ENCODE results near the gene PPFIBP1. TPM values are rescaled to one million over a fixed set of nuclear protein-coding genes. Genes with fewer than 3 reads are reported as not detected.
"Not testable (repeated sequence)": the region's sequence is repeated elsewhere in the genome, so short reads cannot be mapped to it uniquely, and the experiment has no call there.

Gene PPFIBP1
- total RNA-seq, 2 experiments from 2014 or later, result 14.9 to 15.6 TPM

DNA sequence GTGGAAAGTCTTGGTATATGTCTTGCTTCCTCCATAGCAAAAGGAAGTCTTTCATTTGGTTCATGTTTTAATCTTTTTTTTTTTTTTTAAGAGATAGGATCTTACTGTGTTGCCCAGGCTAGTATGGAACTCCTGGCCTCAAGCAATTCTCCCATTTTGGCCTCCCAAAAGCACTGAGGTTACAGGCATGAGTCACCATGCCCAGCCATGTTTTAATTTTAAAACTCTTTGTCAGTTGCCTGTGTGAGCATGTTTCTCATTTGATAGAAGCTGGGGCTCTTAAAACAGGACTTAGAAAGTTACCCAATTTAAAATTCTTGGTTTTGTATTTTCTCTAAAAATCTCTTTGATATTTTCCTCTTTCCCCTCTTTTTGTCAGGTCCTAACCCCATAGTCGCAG is 127.2 kb downstream of the PPFIBP1 start:
- H3K4me3 Mint-ChIP-seq, result no peak overlapping the region
- no peak for ATAC-seq
- H3K4me1 Mint-ChIP-seq, result peaks cover 2% of the 10 kb centered on the region
- no peak overlapping the region for H3K27ac Mint-ChIP-seq
- no peaks in the 10 kb centered on the region for H3K27me3 Mint-ChIP-seq
- no peaks in the 10 kb centered on the region for H3K9me3 Mint-ChIP-seq (ENCODE audit: low read depth)
- POLR2A ChIA-PET, result no interaction called here
- no peak for DNase-seq
- CTCF ChIA-PET, result no interaction called here
- H3K36me3 Mint-ChIP-seq (ENCODE audit: low read depth), result no peaks in the 10 kb centered on the region
- intact Hi-C loops (cut with DNase I, micrococcal nuclease), result loop anchor here (1.0 to 5.0 kb wide), 3 partner anchors 216 to 318 kb away; no protein-coding TSS in a partner anchor

DNA sequence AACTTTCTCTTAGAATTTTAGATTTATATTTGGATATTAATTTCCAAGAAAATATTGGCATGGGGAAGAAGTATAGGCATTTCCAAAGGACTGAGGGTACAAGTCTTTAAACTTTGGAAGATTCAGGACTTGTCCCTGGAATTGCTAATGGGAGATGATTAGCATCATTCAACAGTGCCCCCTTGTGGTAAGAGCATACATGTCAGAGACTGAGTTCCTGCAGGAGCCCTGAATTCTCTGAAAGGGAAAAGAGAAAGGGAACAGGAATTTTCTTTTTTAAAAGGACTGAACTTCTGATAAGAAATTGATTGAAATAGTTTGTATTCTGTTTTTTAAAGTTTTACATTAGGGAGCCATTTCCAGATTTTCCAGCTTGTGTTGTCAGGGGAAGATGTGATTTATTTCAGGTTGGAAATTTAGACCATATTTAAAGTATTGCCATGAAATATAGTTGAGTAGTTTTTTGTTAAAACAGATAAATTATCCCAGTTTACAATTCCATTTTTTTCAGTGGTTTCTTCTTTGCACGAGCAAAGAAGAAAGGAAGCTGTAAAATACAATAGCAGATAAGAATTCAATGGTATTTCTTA is 128.3 kb downstream of the PPFIBP1 start:
- CTCF ChIA-PET, result interaction anchor here (0.5 to 1.9 kb wide), 20 partner anchors 10 to 267 kb away, joined by 3 to 26 read pairs (median 4); partner anchors contain the start of gene PPFIBP1
- H3K9me3 Mint-ChIP-seq (ENCODE audit: low read depth), result no peaks in the 10 kb centered on the region
- POLR2A ChIA-PET, result no interaction called here
- no peak overlapping the region for H3K4me3 Mint-ChIP-seq
- DNase-seq (peak; percentile 37), ATAC-seq (no peak)
- H3K4me1 Mint-ChIP-seq, result peaks cover 2% of the 10 kb centered on the region
- intact Hi-C loops (cut with DNase I, micrococcal nuclease), result loop anchor here (1.0 to 5.0 kb wide), 3 partner anchors 51 to 230 kb away; no protein-coding TSS in a partner anchor
- no peak overlapping the region for H3K27ac Mint-ChIP-seq
- H3K36me3 Mint-ChIP-seq (ENCODE audit: low read depth), result no peaks in the 10 kb centered on the region
- H3K27me3 Mint-ChIP-seq, result no peaks in the 10 kb centered on the region

DNA sequence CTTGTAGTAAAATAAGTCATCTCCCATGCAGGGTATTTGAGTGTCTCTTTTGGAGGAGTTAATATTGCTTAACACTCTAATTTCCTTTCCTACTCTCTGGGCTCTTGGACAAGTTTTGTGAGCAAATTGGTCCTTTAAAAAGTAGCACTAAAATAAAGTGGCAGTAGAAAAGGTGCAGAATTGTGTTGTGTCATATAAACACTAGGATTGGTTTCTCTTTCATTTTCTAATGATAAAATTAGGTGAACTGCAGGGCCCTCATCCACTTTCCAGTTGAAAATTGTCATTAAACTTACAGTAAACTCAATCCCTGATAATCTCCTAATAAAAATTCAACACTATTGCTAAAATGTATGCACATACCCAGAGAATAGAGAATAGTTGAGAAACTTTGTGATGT is 129.7 kb downstream of the PPFIBP1 start:
- H3K36me3 Mint-ChIP-seq (ENCODE audit: low read depth), result no peaks in the 10 kb centered on the region
- CTCF ChIA-PET, result interaction anchor here (0.6 to 1.9 kb wide), 9 partner anchors 9 to 271 kb away, joined by 3 to 26 read pairs (median 4); partner anchors contain the start of gene PPFIBP1
- POLR2A ChIA-PET, result no interaction called here
- no peaks in the 10 kb centered on the region for H3K27me3 Mint-ChIP-seq
- no peak overlapping the region for H3K4me3 Mint-ChIP-seq
- DNase-seq, result no peak
- intact Hi-C loops (cut with DNase I, micrococcal nuclease), result loop anchor here (2.0 to 5.0 kb wide), 2 partner anchors 49 to 231 kb away; no protein-coding TSS in a partner anchor
- H3K4me1 Mint-ChIP-seq, result peaks cover 2% of the 10 kb centered on the region
- no peak for ATAC-seq
- H3K9me3 Mint-ChIP-seq (ENCODE audit: low read depth), result no peaks in the 10 kb centered on the region
- H3K27ac Mint-ChIP-seq, result no peak overlapping the region

DNA sequence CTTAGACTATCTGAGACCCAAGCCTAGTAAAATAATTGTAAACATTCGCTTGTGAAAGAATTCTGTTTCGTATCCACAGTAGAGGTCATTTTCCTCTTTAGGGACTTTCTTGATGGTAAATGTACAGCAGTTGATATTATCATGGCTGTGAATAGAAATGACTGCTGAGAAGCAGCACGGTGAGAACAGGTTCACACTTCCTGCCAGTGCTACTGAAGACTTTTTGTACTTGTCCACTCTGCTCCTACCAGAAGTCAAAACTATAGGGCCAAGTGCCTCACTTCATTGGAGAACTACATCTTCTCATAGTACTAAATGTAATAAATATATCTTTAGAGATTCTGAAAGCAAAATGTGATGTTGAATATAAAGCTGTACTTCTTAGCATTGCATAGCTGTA is 131.5 kb downstream of the PPFIBP1 start:
- H3K36me3 Mint-ChIP-seq (ENCODE audit: low read depth); ATAC-seq; H3K4me3 Mint-ChIP-seq; H3K9me3 Mint-ChIP-seq (ENCODE audit: low read depth); POLR2A ChIA-PET; intact Hi-C loops (cut with DNase I, micrococcal nuclease); H3K27me3 Mint-ChIP-seq; H3K27ac Mint-ChIP-seq; CTCF ChIA-PET; H3K4me1 Mint-ChIP-seq; DNase-seq: not testable (repeated sequence)

DNA sequence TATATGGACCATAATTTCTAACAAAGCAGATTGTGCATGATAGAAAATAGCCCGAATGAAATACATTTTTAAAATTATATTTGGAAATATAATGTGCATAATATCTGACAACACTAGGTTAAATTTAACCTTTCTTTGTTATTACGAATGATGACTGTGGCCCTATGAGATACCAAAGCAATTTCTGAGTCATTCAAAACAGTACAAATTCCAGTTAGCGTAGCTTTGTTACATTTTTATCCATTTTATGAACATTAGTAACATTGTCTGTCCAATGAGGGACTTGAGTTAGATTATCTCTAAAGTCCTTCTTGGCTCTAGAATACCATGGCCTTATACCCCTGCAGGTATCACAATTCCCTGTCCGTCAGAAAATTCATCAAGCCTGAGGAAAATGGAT is 133.3 kb downstream of the PPFIBP1 start:
- Mint-ChIP-seq H3K9me3 (ENCODE audit: low read depth) (no peaks in the 10 kb centered on the region), H3K4me1 (peaks cover 2% of the 10 kb centered on the region), H3K4me3 (no peak overlapping the region), H3K27ac (no peak overlapping the region), H3K36me3 (ENCODE audit: low read depth) (no peaks in the 10 kb centered on the region), H3K27me3 (no peaks in the 10 kb centered on the region)
- intact Hi-C loops (cut with DNase I, micrococcal nuclease), result no loop called here
- ChIA-PET CTCF (no interaction called here), POLR2A (no interaction called here)
- ATAC-seq (no peak), DNase-seq (no peak)

DNA sequence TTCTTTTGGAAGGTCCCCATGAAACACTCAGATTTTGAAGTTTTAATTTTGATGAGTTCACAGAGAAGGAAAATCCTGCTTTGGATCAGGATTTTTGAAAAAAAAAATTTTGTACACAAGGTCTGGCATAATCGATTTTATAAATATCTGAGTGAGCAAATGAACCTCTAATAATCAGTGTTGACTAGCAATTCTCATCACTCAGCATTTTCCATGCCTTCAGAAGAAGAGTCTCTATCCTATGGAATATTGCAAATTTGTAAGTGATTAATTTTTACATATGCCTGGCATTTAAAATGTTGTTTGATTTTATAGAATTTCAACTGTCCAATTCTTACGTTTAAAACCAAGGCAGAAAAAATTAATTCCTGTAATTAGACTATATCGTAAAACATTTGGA is 141.7 kb downstream of the PPFIBP1 start:
- DNase-seq (no peak), ATAC-seq (no peak)
- ChIA-PET CTCF (interaction anchor here (0.8 kb wide), 1 partner anchor 125 kb away, joined by 3 read pairs; no protein-coding TSS in a partner anchor), POLR2A (no interaction called here)
- intact Hi-C loops (cut with DNase I, micrococcal nuclease), result no loop called here
- no peaks in the 10 kb centered on the region for H3K27me3 Mint-ChIP-seq
- no peak overlapping the region for H3K27ac Mint-ChIP-seq
- no peaks in the 10 kb centered on the region for H3K36me3 Mint-ChIP-seq (ENCODE audit: low read depth)
- no peak overlapping the region for H3K4me3 Mint-ChIP-seq
- H3K9me3 Mint-ChIP-seq (ENCODE audit: low read depth), result no peaks in the 10 kb centered on the region
- H3K4me1 Mint-ChIP-seq, result no peaks in the 10 kb centered on the region

DNA sequence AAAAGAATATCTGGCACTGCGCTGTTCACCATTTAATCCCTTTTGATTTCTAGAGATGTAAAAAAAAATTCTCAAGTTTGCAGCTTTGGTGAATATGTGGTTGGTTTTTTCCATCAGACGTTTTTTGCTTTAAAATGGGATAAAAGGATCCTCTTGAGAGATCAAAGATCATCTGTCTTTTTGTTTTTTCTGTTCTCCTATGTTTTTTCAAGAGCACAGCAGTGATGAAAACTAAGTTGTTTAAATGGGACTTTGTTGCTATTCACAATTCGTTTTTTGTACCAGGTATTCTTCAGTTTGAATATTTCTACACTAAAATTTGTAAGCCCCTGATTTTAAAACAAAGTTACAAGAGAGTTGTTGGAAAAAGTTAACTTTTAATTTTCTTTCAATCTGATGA is 142.5 kb downstream of the PPFIBP1 start:
- CTCF ChIA-PET, result interaction anchor here (0.8 to 2.1 kb wide), 2 partner anchors 14 to 126 kb away, joined by 3 to 8 read pairs; no protein-coding TSS in a partner anchor
- intact Hi-C loops (cut with DNase I, micrococcal nuclease), result no loop called here
- Mint-ChIP-seq H3K36me3 (ENCODE audit: low read depth) (no peaks in the 10 kb centered on the region), H3K9me3 (ENCODE audit: low read depth) (no peaks in the 10 kb centered on the region), H3K27ac (no peak overlapping the region), H3K4me1 (no peaks in the 10 kb centered on the region), H3K4me3 (no peak overlapping the region), H3K27me3 (no peaks in the 10 kb centered on the region)
- DNase-seq (no peak), ATAC-seq (no peak)
- POLR2A ChIA-PET, result no interaction called here

DNA sequence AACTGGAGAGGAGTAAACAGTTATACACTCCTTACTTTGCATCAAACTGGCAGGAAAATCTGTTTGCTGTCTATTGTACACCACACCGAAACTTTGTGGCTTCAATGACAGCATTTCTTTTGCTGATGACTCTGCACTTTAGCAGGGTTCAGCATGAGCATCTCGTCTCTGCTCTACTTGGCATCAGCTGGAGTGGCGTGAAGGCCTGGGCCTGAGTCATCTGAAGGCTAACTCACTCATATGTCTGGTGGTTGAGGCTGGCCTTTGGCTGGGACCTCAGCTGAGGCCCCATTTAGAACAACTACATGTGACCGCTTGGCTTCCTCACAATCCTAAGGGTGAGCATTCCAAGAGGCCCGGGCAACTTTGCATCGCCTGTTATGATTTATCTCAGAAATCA is 143.5 kb downstream of the PPFIBP1 start:
- DNase-seq (peak; percentile 18), ATAC-seq (peak; percentile 66)
- no peak overlapping the region for H3K4me3 Mint-ChIP-seq

DNA sequence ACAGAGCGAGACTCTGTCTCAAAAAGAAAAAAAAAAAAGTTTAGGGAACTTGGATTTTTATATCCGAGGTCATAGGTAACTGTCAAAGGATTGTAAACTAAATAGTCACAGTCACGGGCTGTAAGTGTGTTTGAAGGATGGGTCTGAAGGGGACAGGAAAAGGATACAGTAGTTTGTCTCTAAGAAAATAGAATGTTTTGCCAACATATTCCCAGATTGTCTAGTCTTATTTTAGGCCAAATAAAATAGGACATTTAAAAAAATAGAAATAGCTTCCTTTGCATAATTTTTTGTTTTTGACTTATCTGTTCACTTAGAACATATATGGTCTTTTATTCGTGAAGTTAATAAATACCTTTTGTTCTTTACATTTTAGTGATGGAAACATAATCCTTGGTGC is 148.0 kb downstream of the PPFIBP1 start:
- POLR2A ChIA-PET, result no interaction called here
- Mint-ChIP-seq H3K9me3 (ENCODE audit: low read depth) (no peaks in the 10 kb centered on the region), H3K4me1 (no peaks in the 10 kb centered on the region), H3K36me3 (ENCODE audit: low read depth) (peaks cover 2% of the 10 kb centered on the region), H3K27me3 (no peaks in the 10 kb centered on the region), H3K4me3 (no peak overlapping the region), H3K27ac (no peak overlapping the region)
- ATAC-seq (no peak), DNase-seq (no peak)
- intact Hi-C loops (cut with DNase I, micrococcal nuclease), result no loop called here
- CTCF ChIA-PET, result interaction anchor here (0.6 to 0.7 kb wide), 2 partner anchors 204 to 1027 kb away, joined by 3 read pairs; no protein-coding TSS in a partner anchor

More for the DNA sequence above, 143.5 kb downstream of the PPFIBP1 start:
- intact Hi-C loops (cut with DNase I, micrococcal nuclease), result no loop called here
- H3K9me3 Mint-ChIP-seq (ENCODE audit: low read depth), result no peaks in the 10 kb centered on the region
- H3K4me1 Mint-ChIP-seq, result no peaks in the 10 kb centered on the region
- no peaks in the 10 kb centered on the region for H3K27me3 Mint-ChIP-seq
- no peaks in the 10 kb centered on the region for H3K36me3 Mint-ChIP-seq (ENCODE audit: low read depth)
- ChIA-PET POLR2A (no interaction called here), CTCF (interaction anchor here (0.6 to 2.1 kb wide), 2 partner anchors 15 to 68 kb away, joined by 3 to 8 read pairs; no protein-coding TSS in a partner anchor)
- H3K27ac Mint-ChIP-seq, result no peak overlapping the region

DNA sequence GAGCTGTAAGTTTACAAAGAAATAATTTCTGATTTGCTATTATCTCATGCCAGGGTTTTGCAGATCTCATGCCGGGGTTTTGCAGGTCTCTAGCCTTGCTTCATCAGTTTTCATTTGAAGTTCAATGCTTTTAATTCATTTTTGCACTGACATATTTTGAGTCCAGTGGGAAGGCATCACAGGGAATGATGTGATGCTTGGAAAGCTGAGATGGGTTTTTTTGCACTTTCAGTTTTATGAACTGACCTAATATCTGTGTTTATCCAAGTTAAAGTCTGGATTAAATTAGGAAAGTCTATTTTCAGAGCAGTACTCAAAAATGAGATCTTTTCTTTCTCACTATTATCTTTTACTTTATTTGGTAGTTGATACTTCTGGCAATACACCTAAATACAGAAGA is 148.6 kb downstream of the PPFIBP1 start:
- H3K27ac Mint-ChIP-seq, result no peak overlapping the region
- POLR2A ChIA-PET, result no interaction called here
- peaks cover 2% of the 10 kb centered on the region for H3K36me3 Mint-ChIP-seq (ENCODE audit: low read depth)
- DNase-seq (no peak), ATAC-seq (no peak)
- no peaks in the 10 kb centered on the region for H3K4me1 Mint-ChIP-seq
- CTCF ChIA-PET, result interaction anchor here (0.7 kb wide), 1 partner anchor 205 kb away, joined by 3 read pairs; no protein-coding TSS in a partner anchor
- no peaks in the 10 kb centered on the region for H3K9me3 Mint-ChIP-seq (ENCODE audit: low read depth)
- intact Hi-C loops (cut with DNase I, micrococcal nuclease), result no loop called here
- no peak overlapping the region for H3K4me3 Mint-ChIP-seq
- no peaks in the 10 kb centered on the region for H3K27me3 Mint-ChIP-seq

DNA sequence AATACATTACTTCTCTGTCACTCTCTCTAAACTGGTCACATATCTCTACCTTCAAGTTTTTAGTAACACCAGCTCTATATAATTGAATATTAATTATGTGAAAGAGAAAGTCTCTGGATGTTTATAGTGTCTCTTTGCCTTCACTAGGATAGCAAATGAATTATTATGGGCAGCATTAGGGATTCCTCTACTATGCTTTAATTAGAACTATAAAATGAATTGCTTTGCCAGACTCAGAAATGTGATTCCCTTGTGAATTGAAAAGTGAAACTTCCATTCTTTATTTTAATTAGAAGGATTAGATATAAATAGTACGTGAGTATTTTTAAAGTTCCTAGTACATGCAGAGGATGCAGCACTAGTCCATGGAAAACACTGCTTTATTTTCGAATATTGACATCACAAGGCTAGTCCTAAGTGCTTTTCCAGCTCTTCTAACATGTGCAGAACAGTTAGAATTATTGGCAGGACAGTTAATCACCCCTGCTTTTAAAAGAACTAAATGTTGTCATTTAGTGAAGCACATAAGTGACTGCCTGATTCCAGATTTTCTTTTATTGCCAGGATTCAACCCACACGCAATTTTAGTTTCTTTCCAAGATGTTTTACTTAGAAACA is 149.2 kb downstream of the PPFIBP1 start:
- ChIA-PET CTCF (interaction anchor here (0.9 kb wide), 1 partner anchor 21 kb away, joined by 3 read pairs; no protein-coding TSS in a partner anchor), POLR2A (no interaction called here)
- Mint-ChIP-seq H3K4me3 (no peak overlapping the region), H3K4me1 (no peaks in the 10 kb centered on the region), H3K27me3 (no peaks in the 10 kb centered on the region), H3K27ac (no peak overlapping the region), H3K9me3 (ENCODE audit: low read depth) (no peaks in the 10 kb centered on the region), H3K36me3 (ENCODE audit: low read depth) (peaks cover 2% of the 10 kb centered on the region)
- DNase-seq (no peak), ATAC-seq (no peak)
- intact Hi-C loops (cut with DNase I, micrococcal nuclease), result no loop called here

DNA sequence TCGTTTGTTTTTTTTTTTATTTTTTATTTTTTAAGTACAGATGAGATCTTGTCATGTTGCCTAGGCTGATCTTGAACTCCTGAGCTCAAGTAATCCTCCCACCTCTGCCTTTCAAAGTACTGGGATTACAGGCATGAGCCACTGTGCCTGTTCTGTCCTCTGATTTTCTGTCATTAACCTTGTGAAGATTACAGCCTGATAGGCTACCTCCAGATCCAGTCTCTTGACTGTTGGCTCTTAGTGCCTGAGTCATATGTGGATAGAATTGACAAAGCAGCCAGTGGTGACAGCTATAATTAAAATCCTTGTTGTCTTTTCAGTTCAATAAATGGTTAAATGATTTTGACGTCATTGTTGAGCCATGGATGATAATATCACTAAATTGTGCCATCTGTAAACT is 151.0 kb downstream of the PPFIBP1 start:
- intact Hi-C loops (cut with DNase I, micrococcal nuclease), result no loop called here
- H3K36me3 Mint-ChIP-seq (ENCODE audit: low read depth), result peaks cover 2% of the 10 kb centered on the region
- ATAC-seq, result no peak
- no peak for DNase-seq
- H3K9me3 Mint-ChIP-seq (ENCODE audit: low read depth), result no peaks in the 10 kb centered on the region
- POLR2A ChIA-PET, result no interaction called here
- no peaks in the 10 kb centered on the region for H3K27me3 Mint-ChIP-seq
- no peaks in the 10 kb centered on the region for H3K4me1 Mint-ChIP-seq
- no peak overlapping the region for H3K27ac Mint-ChIP-seq
- CTCF ChIA-PET, result interaction anchor here (0.6 to 1.4 kb wide), 3 partner anchors 33 to 242 kb away, joined by 3 read pairs; no protein-coding TSS in a partner anchor
- H3K4me3 Mint-ChIP-seq, result no peak overlapping the region

Measured in activated CD4-positive, alpha-beta T cell treated with anti-CD3 and anti-CD28 coated beads for 36 hours (primary cell).